Trophoblast cell (in vitro differentiated cells and primary cell): Measurements from ENCODE around the gene KCNC1.

Experiments used
- DNase-seq, 2 donors: peaks; one replicate each; pipeline ENCODE4 v3.0.0-alpha.2; 2016
- H2AFZ ChIP-seq: 2 replicates; pipeline ENCODE4 v1.6.1; 2013; ENCODE audit warnings: low read length, moderate library complexity, mild to moderate bottlenecking; ENCODE audit not compliant: insufficient read depth, poor library complexity
- H2AK5ac ChIP-seq: 2 replicates; pipeline ENCODE4 v1.6.1; 2013; ENCODE audit warnings: mild to moderate bottlenecking, low read length
- H2BK120ac ChIP-seq: 2 replicates; pipeline ENCODE4 v1.6.1; 2013; ENCODE audit warnings: low read length, mild to moderate bottlenecking, moderate library complexity; ENCODE audit not compliant: insufficient read depth, poor library complexity
- H2BK12ac ChIP-seq: 2 replicates; pipeline ENCODE4 v1.6.1; 2013; ENCODE audit warnings: mild to moderate bottlenecking, low read length, moderate library complexity
- H2BK5ac ChIP-seq: 2 replicates; pipeline ENCODE4 v1.6.1; 2013; ENCODE audit warnings: low read length, low read depth, moderate library complexity, mild to moderate bottlenecking; ENCODE audit not compliant: poor library complexity
- H3K14ac ChIP-seq: 2 replicates; pipeline ENCODE4 v1.6.1; 2013; ENCODE audit warnings: mild to moderate bottlenecking, low read length
- H3K18ac ChIP-seq: 2 replicates; pipeline ENCODE4 v1.6.1; 2013; ENCODE audit warnings: mild to moderate bottlenecking, low read length
- H3K23ac ChIP-seq: 2 replicates; pipeline ENCODE4 v1.6.1; 2013; ENCODE audit warnings: low read length
- H3K27ac ChIP-seq: 2 replicates; pipeline ENCODE4 v1.5.1; 2013; ENCODE audit warnings: low read depth, mild to moderate bottlenecking, inconsistent platforms, low read length, moderate library complexity
- H3K27me3 ChIP-seq: 2 replicates; pipeline ENCODE4 v1.6.1; 2013; ENCODE audit warnings: inconsistent platforms, mild to moderate bottlenecking, low read length, moderate library complexity; ENCODE audit not compliant: insufficient read depth
- H3K36me3 ChIP-seq, 2 experiments: 1 replicate in 1 of 2; 2 replicates in 1 of 2; pipeline ENCODE4 v1.6.1; 2013; ENCODE audit warnings: low read length in 2 of 2, mild to moderate bottlenecking in 2 of 2, moderate library complexity in 1 of 2; ENCODE audit not compliant: insufficient read depth in 2 of 2, control insufficient read depth in 1 of 2
- H3K4ac ChIP-seq: 2 replicates; pipeline ENCODE4 v1.6.1; 2013; ENCODE audit warnings: low read depth, mild to moderate bottlenecking, low read length, moderate library complexity
- H3K4me1 ChIP-seq, 2 experiments: 1 replicate in 1 of 2; 2 replicates in 1 of 2; pipeline ENCODE4 v1.6.1; 2013; ENCODE audit warnings: low read length in 2 of 2, mild to moderate bottlenecking in 2 of 2, moderate library complexity in 1 of 2; ENCODE audit not compliant: insufficient read depth in 2 of 2, control insufficient read depth in 1 of 2
- H3K4me2 ChIP-seq: 2 replicates; pipeline ENCODE4 v1.6.1; 2013; ENCODE audit warnings: inconsistent platforms, mild to moderate bottlenecking, low read length, moderate library complexity
- H3K4me3 ChIP-seq: 2 replicates; pipeline ENCODE4 v1.5.1; 2013; ENCODE audit warnings: mild to moderate bottlenecking, low read depth, low read length, inconsistent platforms
- H3K79me1 ChIP-seq: one replicate; pipeline ENCODE4 v1.6.1; 2013; ENCODE audit warnings: low read length
- H3K79me2 ChIP-seq: 2 replicates; pipeline ENCODE4 v1.6.1; 2013; ENCODE audit warnings: low read length, mild to moderate bottlenecking; ENCODE audit not compliant: control insufficient read depth, insufficient read depth, poor library complexity
- H3K9ac ChIP-seq: 2 replicates; pipeline ENCODE4 v1.6.1; 2013; ENCODE audit warnings: mild to moderate bottlenecking, low read length
- H3K9me3 ChIP-seq: 2 replicates; pipeline ENCODE4 v1.6.1; 2013; ENCODE audit warnings: low read depth, mild to moderate bottlenecking, control low read depth, inconsistent platforms, low read length; ENCODE audit not compliant: insufficient read depth
- H4K12ac ChIP-seq: 2 replicates; pipeline ENCODE4 v1.6.1; 2013; ENCODE audit warnings: low read depth, mild to moderate bottlenecking, low read length, moderate library complexity
- H4K8ac ChIP-seq: 2 replicates; pipeline ENCODE4 v1.6.1; 2013; ENCODE audit warnings: low read depth, mild to moderate bottlenecking, low read length, moderate library complexity
- H4K91ac ChIP-seq: one replicate; pipeline ENCODE4 v1.6.1; 2013; ENCODE audit warnings: low read depth, mild to moderate bottlenecking, low read length, moderate library complexity
- WGBS: extraction: QIAGEN DNeasy Blood & Tissue Kit; methylation state at CpG from one replicate; pipeline ENCODE4 v1.1.7; 2013; ENCODE audit warnings: missing lambda C conversion rate; ENCODE audit not compliant: insufficient read length, insufficient coverage; ENCODE audit errors: extremely low coverage; 5-methylcytosine and 5-hydroxymethylcytosine counted together

KCNC1 gene

GRCh38 chr11:17831883-17832282, 97.3 kb downstream of the KCNC1 start:
- WGBS = no CpG with 5 or more reads among the region's 3 CpGs
- Histone ChIP-seq H2AFZ (no peak overlapping the region), H4K91ac (no peak overlapping the region), H3K18ac (no peak overlapping the region), H2AK5ac (no peak overlapping the region), H3K4me2 (no peak overlapping the region), H3K23ac (no peak overlapping the region), H2BK12ac (no peak overlapping the region), H3K27me3 (no peaks in the 10 kb centered on the region), H3K36me3 (no peaks in the 10 kb centered on the region), H3K14ac (no peak overlapping the region), H3K9me3 (peaks cover 3% of the 10 kb centered on the region), H4K12ac (no peak overlapping the region), H3K27ac (no peak overlapping the region), H4K8ac (no peak overlapping the region), H3K9ac (no peak overlapping the region), H3K79me1 (no peaks in the 10 kb centered on the region), H3K4ac (no peak overlapping the region), H2BK120ac (no peak overlapping the region), H3K79me2 (no peaks in the 10 kb centered on the region), H3K4me1 (no peaks in the 10 kb centered on the region), H2BK5ac (no peak overlapping the region), H3K4me3 (no peak overlapping the region)
- no peak for DNase-seq
